K562 (cell line): ENCODE results near the gene TMEM184B. TPM values are rescaled to one million over a fixed set of nuclear protein-coding genes. Genes with fewer than 3 reads are reported as not detected.

Experiments
- ATF4 ChIP-seq: fragments of 450-650 bp; formaldehyde crosslinking; IDR thresholded peaks from 2 replicates; pipeline ENCODE4 v1.4.0; 2022; ENCODE audit warnings: mild to moderate bottlenecking, moderate library complexity
- COPS2 ChIP-seq: fragments of 450-650 bp; conservative IDR thresholded peaks from 2 replicates; pipeline ENCODE4 v1.6.1; 2016; ENCODE audit warnings: mild to moderate bottlenecking, moderate library complexity
- GABPB1 ChIP-seq: sonication (generic); formaldehyde crosslinking; IDR thresholded peaks from 2 replicates; pipeline ENCODE4 v1.8.0; 2022; ENCODE audit warnings: mild to moderate bottlenecking, missing genetic modification reagents
- NELFE ChIP-seq: IDR thresholded peaks from 2 replicates; pipeline ENCODE4 v1.6.1; 2011; ENCODE audit warnings: mild to moderate bottlenecking; ENCODE audit not compliant: insufficient read depth, insufficient read length
- SFPQ ChIP-seq: fragments of 200-400 bp; formaldehyde crosslinking; IDR thresholded peaks from 2 replicates; pipeline ENCODE4 v1.6.1; 2017; ENCODE audit warnings: mild to moderate bottlenecking, low read depth, low read length, moderate library complexity
- SIN3B ChIP-seq: fragments of 450-650 bp; IDR thresholded peaks from 2 replicates; pipeline ENCODE4 v1.6.1; 2017; ENCODE audit warnings: low read depth, mild to moderate bottlenecking, moderate library complexity
- TCF3 ChIP-seq: sonication (generic); formaldehyde crosslinking; IDR thresholded peaks from 2 replicates; pipeline ENCODE4 v1.4.0; 2020; ENCODE audit warnings: mild to moderate bottlenecking, missing genetic modification reagents
- ZC3H4 ChIP-seq: sonication (generic); formaldehyde crosslinking; IDR thresholded peaks from 2 replicates; pipeline ENCODE4 v1.9.0; 2021; ENCODE audit warnings: missing genetic modification reagents, borderline replicate concordance
- ZNF3 ChIP-seq: fragments of 250-450 bp; sonication (Bioruptor Pico); IDR thresholded peaks from 2 replicates; pipeline ENCODE4 v1.5.0; 2021; ENCODE audit warnings: mild to moderate bottlenecking, moderate library complexity
- ZNF354B ChIP-seq: fragments of 250-450 bp; sonication (Bioruptor Pico); IDR thresholded peaks from 2 replicates; pipeline ENCODE4 v1.4.0; 2020
- ZNF395 ChIP-seq: fragments of 200-800 bp; sonication (Bioruptor generic); IDR thresholded peaks from 2 replicates; pipeline ENCODE4 v1.6.1; 2017; ENCODE audit warnings: missing genetic modification characterization, missing compliant biosample characterization
- ZZZ3 ChIP-seq: fragments of 450-650 bp; IDR thresholded peaks from 2 replicates; pipeline ENCODE4 v1.6.1; 2016; ENCODE audit warnings: antibody characterized with exemption, mild to moderate bottlenecking, moderate library complexity
- polyA plus RNA-seq, 8 experiments: library from polyadenylated mRNA; depleted of rRNA in 4 of 8; stranded (reverse) in 5 of 8; unstranded in 3 of 8; fragments of >200 nt; fragmentation: Nextera tagmentation in 2 of 8; fragmentation: Illumina TruSeq in 1 of 8; extraction: Ambion mirVana in 2 of 8; extraction: Trizol in 1 of 8; gene quantifications; 2 replicates each; pipeline versions ENCODE4 v1.2.1 to v1.2.3, GENCODE V29; 2011 to 2014; ENCODE audit warnings: inconsistent platforms in 1 of 8, missing spikeins in 1 of 8
- total RNA-seq, 7 experiments: library from RNA; depleted of rRNA in 6 of 7; stranded (reverse); fragments of >200 nt in 6 of 7; fragmentation: Illumina TruSeq in 2 of 7; extraction: Trizol in 2 of 7; gene quantifications; 2 replicates each; pipeline versions ENCODE4 v1.2.1 to v1.2.3, GENCODE V29; 2011 to 2021; ENCODE audit warnings: low replicate concordance in 1 of 7
- TF ChIP-seq, protein P1 (sequence below), 2 experiments: fragments of 450-650 bp in 1 of 2; sonication (generic) in 1 of 2; formaldehyde crosslinking in 1 of 2; IDR thresholded peaks; 2 replicates each; pipeline versions ENCODE4 v1.7.1 to v1.9.0; 2016 to 2022; ENCODE audit warnings: inconsistent platforms in 1 of 2, mild to moderate bottlenecking in 1 of 2, missing genetic modification reagents in 1 of 2

Gene TMEM184B
- total and polyA plus RNA-seq, 9 of the 15 experiments (the other 6 are each of a cell fraction or from before 2014, with no cell fraction given), result 0.31 to 25.1 (median 6.2) TPM

- no peak for TF ChIP-seq SFPQ
- no peak for TF ChIP-seq ZZZ3
- no peak for TF ChIP-seq ZNF3 (CRISPR knock-in tag)
- no peak for TF ChIP-seq GABPB1 (CRISPR knock-in tag)
- no peak for TF ChIP-seq ZNF354B (CRISPR knock-in tag)
- peak; percentile 66; the same call in 1 of the 2 replicates for TF ChIP-seq ZNF395
- no peak for TF ChIP-seq NELFE
- TF ChIP-seq SIN3B, result no peak
- TF ChIP-seq COPS2, result no peak
- 0 out of 2 replicates have a peak, but pooled peaks have one; percentile 6 for TF ChIP-seq TCF3 (CRISPR knock-in tag)
- TF ChIP-seq ZC3H4, result no peak
- TF ChIP-seq ATF4 (CRISPR knock-in tag), result 0 out of 2 replicates have a peak, but pooled peaks have one; percentile 28
- TF ChIP-seq, protein P1, sequence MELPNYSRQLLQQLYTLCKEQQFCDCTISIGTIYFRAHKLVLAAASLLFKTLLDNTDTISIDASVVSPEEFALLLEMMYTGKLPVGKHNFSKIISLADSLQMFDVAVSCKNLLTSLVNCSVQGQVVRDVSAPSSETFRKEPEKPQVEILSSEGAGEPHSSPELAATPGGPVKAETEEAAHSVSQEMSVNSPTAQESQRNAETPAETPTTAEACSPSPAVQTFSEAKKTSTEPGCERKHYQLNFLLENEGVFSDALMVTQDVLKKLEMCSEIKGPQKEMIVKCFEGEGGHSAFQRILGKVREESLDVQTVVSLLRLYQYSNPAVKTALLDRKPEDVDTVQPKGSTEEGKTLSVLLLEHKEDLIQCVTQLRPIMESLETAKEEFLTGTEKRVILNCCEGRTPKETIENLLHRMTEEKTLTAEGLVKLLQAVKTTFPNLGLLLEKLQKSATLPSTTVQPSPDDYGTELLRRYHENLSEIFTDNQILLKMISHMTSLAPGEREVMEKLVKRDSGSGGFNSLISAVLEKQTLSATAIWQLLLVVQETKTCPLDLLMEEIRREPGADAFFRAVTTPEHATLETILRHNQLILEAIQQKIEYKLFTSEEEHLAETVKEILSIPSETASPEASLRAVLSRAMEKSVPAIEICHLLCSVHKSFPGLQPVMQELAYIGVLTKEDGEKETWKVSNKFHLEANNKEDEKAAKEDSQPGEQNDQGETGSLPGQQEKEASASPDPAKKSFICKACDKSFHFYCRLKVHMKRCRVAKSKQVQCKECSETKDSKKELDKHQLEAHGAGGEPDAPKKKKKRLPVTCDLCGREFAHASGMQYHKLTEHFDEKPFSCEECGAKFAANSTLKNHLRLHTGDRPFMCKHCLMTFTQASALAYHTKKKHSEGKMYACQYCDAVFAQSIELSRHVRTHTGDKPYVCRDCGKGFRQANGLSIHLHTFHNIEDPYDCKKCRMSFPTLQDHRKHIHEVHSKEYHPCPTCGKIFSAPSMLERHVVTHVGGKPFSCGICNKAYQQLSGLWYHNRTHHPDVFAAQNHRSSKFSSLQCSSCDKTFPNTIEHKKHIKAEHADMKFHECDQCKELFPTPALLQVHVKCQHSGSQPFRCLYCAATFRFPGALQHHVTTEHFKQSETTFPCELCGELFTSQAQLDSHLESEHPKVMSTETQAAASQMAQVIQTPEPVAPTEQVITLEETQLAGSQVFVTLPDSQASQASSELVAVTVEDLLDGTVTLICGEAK (IDR thresholded peaks at IDR 0.05), result no peak
- TF ChIP-seq, protein P1 (CRISPR knock-in tag; IDR thresholded peaks at IDR 0.05), result no peak
Observed at GRCh38 chr22:38240734-38241252, 32.0 kb downstream of the TMEM184B start (continued).
